C4-2B (cell line): ENCODE results near the gene UMPS.

Experiments used
- CTCF ChIP-seq: fragments of 450-650 bp; conservative IDR thresholded peaks from 2 replicates; pipeline ENCODE4 v1.5.1; 2017; ENCODE audit warnings: mild to moderate bottlenecking
- ZFX ChIP-seq: fragments of 450-650 bp; IDR thresholded peaks from 2 replicates; pipeline ENCODE4 v1.6.1; 2017

GRCh38 chr3:124785973-124786372 is 55.7 kb downstream of the UMPS start:
- no peak for TF ChIP-seq CTCF
- no peak for TF ChIP-seq ZFX
